GM21367 (cell line): ENCODE results near the gene NR1I2.

ENCODE experiments used
- ATAC-seq: cut with Tn5 transposase; IDR thresholded peaks from one replicate; pipeline ENCODE4 v1.9.1; 2021; ENCODE audit not compliant: unreplicated experiment

The NR1I2 gene

DNA sequence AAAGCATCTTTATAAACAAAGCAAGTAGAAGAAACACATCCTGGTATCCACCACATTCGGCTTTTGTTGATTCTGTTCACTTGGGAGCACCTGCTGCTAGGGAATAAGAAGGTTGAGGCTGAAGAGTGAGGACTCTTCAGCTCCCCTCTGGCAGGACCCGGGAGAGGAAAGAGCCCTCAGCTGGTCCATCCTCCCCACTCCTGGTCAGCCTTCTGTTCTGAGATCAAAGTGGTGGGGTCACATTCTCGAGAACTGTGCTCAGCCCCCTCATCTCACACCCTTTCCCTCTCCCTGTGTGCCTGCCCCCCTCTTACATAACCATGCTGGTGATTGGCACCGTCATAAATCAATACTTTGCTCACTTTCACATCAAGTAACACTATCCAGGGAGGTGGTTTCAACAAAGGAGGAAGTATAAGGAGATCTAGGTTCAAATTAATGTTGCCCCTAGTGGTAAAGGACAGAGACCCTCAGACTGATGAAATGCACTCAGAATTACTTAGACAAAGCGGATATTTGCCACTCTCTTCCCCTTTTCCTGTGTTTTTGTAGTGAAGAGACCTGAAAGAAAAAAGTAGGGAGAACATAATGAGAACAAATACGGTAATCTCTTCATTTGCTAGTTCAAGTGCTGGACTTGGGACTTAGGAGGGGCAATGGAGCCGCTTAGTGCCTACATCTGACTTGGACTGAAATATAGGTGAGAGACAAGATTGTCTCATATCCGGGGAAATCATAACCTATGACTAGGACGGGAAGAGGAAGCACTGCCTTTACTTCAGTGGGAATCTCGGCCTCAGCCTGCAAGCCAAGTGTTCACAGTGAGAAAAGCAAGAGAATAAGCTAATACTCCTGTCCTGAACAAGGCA lies at the start of gene NR1I2:
Gene NR1I2, plus strand, starts transcription at position 772 of the 869 bp plus-strand sequence.
- ATAC-seq = no peak

DNA sequence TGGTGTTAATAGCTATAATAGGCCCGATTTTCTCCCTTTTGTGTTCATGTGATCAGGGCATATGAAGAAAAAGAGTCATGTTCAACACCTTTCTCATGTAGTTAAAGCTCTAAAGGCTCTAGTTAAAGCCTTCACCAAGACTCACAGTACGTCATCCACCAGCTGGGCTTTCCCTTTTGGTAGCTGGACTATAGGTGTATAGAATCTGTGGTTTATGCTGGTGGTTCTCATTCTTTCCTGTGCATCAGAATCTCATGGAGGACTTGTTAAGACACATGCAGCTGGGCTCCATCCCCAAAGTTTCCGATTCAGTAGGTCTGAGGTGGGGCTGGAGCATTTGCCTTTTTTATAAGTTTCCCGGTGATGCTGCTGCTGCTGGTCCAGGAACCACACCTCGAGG lies 48.1 kb upstream of the NR1I2 start:
- ATAC-seq = no peak

DNA sequence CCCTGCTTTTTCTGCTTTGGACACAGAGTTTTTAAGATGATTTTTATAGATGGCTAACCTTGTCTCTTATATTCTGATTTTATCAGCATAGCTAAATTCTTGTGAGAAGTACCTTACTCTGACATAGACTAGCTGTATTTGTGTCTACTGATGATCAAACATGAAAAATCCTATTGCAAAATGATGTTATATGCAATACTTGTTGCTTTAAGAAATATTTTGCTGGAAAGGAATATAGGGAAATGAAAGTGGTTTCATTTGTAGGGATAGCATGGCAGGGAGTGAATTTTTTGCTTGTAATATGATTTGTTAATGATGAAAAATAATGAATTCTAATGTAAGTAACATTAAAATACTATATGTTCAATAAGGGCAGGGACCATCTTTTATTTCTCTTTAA lies 43.2 kb upstream of the NR1I2 start:
- ATAC-seq = no peak

DNA sequence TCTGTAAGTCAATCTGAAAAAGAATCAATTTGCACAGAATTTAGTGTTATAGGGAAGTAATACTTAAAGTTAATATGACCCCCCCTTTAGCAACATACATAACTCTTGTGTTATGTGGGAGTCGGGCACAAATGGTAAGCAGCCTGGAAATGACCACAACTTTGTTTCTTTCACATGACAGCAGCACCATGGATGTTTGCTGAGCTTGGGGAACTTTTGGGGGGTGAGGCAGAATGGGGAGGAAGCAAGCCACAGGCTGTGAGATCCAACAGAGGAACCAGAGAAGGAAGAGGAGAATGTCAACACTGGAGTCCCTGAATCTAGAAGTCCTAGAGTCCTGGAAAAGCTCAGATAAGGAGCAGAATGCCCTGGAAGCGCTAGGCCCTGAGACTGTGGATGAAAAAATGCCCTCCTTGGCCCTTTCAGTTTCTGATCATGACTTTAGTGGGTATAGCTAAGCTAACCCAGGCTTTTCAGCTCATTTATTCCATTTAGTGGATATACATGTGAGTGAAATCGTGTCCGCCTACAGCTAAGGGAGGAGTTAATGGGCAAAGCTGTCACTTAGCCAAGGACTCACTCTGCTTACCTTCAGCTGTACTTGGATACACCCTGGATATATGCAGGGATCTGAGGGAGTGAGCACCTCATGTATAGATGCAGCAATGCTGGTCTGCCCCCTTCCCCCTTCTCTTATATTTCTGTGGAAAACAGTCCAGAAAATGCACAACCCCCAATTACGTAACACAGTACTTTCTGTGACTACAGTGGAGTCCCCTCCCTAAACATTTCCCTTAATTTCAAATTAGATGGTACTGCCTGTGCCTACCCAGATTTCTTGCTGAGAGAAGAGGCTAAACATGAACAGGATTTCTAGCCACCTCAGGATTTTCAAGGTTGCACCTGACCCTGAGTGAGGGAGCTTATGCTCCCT lies 40.0 kb upstream of the NR1I2 start:
- ATAC-seq = no peak

DNA sequence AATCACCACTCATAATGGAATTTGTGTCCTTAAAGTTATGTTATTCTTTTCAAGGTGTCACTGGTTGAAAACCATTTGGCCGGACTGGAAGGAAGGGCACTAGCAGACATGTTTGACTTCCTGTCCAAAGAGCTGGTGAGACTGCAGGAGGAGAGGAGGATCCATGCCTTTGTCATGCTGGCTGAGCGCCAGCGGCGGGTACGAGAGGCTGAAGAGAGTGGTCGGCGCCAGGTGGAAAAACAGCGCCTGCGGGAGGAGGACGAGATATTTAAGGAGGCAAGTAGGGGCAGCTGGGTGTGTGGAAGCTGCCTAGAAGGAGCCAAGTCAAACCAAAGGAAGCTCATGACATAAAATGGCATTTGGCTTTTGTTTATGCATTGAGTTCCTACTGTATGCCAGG lies 38.0 kb upstream of the NR1I2 start:
- ATAC-seq = no peak

DNA sequence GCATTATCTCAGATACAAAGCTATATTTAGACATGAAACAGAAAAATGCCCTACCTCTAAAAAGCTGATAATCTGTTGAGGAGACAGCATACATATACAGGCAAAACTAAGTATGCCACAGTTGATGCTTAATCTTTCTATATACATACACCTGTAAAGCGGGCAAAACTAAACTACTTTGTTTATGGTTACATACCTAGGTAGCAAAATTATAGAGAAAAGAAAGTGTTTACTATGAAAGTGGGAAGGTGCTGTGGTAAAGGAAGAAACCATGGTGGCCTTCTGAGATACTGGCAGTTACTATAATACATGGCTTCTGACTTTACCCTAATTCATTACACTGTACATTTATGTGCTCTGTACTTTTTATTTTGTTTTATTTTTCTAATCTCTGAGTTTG lies 36.0 kb upstream of the NR1I2 start:
- no peak for ATAC-seq

DNA sequence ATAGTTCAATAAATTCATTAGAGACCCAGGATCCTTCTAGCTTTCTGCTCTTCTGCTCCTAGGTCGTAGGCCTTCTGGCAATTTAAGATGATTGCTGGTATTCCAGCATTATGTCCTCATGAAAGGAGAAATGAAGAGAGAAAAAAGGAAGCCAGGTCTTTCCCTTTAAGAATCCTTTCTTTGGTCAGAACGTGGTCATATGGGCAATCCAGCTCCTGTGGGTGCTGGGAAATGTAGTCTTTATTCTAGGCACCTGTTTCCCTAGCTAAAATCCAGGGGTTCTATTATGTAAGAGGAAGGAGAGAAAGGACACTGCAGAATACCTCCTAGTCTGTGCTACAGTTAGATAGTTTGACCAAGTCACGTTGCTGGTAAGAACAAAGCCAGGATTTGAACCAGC lies 35.5 kb upstream of the NR1I2 start:
- no peak for ATAC-seq

DNA sequence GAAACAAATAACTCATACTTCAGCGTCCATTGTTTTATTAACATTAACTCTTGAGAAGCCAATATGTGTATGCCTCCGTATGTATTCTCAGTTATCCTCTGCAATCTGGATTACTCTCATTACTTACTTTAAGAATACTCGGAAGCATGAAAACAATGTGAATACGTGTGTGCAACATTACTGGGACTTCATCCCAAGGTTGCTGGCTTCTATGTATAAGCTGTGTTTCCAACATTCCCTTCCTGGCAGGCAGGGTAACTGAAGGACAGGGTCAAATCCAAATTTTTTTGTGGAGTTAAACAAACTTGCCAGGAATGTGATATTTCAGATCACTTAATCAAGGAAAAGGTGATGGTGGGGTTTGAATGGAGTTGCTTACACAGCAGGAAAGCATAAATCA lies 34.5 kb upstream of the NR1I2 start:
- no peak for ATAC-seq

DNA sequence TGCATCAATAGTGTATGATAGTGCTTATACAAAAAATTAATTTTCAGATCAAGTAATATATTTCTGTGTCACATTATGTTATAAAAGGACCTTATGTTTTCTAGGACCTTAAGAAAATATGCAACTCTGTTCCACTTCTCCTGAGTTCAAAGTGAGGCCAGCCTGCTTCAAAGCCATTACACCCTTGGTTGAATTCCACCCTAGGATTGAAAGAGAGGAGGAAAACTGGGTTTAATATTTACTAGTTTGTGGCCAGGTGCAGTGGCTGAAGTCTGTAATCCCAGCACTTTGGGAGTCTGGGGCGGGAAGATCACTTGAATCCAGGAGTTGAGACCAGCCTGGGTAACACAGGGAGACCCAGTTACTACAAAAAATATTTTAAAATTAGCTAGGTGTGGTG lies 32.9 kb upstream of the NR1I2 start:
- no peak for ATAC-seq

DNA sequence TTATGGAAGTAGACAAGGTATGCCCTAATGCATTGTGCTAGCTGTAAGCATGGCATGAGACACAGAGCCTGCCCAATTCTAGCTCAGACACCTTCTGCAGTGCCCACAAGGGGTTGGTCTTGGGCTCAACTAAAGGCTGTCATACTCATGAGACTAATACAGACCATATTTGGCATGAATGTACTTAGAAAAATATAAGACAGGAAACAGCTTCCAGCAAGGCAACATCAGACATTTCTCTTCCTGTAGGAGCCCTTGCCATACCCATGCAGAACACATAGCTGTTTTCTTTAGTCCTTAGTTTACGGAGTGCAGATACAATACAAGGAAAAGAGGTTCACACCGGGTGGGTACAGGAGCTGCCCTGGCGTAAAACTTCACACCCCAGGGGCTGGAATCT lies 30.5 kb upstream of the NR1I2 start:
- ATAC-seq = no peak

DNA sequence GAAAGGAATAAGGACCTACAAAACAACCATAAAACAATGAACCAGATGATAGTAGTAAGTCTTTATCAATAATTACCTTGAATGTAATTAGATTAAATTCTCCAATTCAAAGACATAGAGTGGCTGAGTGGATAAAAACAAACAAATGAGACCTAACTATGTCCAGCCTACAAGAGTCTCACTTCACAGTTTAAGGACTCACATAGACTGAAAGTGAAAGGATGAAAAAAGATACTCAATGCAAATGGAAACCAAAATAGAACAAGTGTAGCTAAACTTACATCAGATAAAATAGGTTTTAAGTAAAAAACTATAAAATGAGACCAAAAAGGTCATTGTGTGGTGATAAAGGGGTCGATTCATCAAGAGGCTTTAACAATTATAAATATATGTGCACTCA lies 21.9 kb upstream of the NR1I2 start:
- ATAC-seq = peak; percentile 82

DNA sequence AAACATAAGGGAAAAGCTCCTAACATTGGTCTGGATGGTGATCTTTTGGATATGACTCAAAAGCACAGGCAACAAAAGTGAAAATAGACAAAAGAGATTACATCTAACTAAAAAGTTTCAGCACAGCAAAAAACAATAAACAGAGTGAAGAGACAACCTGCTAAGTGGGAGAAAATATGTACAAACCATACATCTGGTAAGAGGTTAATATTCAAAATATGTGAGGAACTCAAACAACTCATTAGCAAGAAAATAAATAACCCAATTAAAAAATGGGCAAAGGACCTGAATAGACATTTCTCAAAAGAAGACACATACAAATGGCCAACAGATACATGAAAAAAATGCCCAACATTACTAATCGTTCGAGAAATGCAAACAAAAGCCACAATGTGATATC lies 19.0 kb upstream of the NR1I2 start:
- ATAC-seq = no peak

DNA sequence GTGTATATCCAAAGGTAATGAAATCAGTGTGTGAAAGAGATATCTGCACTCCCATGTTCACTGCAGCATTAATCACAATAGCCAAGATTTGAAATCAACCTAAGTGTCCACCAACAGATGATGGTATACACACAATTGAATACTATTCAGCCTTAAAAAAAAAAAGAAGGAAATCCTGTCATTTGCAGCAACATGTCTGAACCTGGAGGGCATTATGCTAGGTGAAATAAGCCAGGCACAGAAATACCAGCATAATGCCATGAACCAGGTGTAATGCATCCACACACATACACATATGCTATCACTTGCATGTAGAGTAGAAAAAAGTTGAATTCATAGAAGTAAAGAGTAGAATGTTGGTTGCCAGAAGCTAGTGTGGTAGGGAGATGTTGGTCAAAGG lies 18.4 kb upstream of the NR1I2 start:
- ATAC-seq = no peak

DNA sequence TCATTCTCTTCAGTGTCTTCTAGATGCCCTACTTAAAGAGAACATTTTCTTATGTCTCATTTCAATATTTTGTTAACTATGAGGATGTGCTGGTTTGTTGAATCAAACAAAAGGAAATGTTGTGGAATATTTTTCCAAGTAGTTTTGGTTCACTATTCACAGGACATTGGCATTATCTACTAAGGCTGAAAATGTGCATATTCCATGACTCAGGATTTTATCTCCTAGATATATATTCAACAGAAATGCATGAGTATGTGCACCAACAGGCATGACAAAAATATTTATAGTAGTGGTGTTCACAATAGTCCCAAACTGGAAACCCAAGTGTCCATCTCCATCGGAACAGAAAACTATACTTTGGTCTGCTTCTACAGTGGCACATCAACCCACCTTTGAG lies 16.7 kb upstream of the NR1I2 start:
- ATAC-seq = no peak

DNA sequence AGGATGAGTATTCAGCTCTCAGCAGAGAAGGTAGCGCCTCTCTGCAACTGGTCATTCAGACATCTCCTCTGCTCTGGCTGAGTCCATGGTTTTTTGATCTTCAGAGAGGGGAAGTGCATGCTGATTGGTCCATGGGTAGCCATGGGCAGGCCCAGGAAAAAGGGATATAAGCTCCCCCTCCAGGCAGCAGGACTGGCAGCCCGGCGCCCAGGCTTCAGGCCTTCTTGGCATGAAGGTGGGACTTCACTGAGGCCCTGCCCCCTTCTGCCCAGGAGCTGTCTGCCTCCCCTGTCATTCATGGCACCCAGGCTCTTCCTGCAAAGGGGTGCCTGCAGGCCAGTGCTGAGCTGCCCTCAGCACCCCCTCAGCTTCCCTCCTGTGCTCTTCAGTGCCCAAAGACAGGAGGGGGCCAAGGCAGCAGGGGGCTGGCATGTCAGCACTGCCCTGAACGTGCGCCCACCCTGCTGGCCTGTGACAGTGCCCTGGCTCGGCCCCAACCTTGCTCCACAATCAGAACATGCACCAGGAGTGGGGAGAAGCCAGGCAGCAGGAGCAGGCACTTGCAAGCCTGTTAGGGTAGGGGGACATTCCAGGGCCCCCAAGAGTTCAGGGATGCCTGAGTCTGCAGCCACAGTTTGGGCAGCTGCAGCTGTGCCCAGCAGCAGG lies 13.8 kb upstream of the NR1I2 start:
- ATAC-seq = no peak

DNA sequence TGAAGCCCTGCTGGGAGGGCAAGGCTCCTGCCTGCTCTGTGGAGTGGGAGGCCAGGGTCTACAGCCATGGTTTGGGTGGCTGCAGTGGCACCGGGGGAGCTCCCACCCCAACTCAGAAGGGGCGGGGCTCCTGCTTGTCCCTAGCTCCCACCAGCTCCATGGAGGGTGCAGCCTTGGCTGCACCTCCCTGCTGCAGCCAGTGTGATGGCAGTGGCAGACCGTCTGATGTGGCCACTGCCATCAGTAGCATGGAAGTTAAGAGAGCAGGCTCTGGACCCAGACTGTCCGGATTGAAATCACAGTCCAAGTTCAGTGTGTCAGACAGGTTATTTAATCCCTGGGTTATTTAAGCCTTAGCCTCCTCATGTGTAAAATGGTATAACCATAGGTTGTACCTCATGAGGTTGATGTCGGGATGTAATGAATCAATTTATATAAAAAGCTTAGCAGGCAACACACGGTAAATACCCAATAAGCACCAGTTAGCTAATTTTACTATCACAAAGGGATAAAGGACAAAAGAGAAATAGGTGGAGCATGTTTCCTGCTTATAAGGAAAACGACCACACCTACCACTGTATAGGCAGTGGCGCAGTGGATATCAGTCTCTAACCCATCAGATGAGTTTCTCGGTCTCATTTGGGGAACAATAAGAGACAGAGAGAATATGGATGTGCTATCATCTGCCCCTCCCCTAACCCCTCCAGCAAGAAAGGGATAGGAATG lies 13.1 kb upstream of the NR1I2 start:
- ATAC-seq = no peak

DNA sequence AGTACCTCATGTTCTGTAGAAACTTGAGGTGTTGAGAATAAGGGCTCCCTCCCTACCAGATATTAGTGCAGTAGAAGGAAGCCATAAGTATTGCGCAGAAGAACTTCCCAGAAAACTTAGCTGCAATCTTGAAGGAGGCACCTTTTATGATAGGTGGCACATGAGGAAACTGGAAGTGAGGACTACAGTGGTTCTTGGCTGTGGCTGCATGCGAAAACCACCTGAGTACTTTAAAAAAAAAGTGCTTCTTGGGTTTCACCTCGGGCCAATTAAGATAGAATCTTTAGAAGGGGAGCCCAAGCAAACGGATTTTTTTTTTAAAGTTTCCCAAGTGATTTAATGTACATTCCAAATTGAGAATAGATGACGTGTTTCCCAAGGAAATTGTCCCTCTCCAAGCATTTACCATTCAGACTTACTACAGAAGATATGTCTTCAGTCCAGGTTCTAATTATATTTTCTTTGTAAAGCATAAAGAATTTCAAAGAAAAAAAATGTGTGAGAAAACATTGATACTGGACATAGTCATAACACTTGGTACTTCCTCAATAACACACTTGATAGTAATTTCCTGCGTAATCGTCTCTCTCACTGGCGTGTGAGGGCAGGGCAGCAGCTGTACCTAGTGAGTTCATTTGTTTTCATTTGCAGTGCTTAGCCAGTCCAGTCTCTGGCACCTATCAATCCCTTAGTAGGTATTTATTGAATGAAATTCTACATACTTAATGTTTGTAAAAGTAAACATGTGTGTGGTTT lies 12.3 kb upstream of the NR1I2 start:
- ATAC-seq = no peak

DNA sequence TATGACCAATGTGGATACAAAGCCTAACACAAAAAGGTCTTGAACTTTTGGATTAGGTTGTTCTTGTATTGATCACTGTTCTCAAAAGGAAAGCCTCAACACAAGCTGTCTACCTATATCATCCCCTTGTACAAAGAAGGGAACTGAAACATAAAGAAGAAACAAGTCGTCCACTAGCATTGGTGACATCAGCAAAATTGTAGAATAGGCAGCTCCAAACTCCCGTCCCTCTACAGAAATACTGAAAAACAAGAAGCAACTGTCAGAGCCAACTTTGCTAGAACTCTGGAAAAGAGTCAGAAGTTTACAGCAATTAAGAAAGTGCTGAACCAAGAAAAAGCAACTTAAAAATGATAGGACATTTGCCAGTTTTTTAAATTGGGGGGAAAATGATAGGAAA lies 7.5 kb upstream of the NR1I2 start:
- ATAC-seq = no peak

DNA sequence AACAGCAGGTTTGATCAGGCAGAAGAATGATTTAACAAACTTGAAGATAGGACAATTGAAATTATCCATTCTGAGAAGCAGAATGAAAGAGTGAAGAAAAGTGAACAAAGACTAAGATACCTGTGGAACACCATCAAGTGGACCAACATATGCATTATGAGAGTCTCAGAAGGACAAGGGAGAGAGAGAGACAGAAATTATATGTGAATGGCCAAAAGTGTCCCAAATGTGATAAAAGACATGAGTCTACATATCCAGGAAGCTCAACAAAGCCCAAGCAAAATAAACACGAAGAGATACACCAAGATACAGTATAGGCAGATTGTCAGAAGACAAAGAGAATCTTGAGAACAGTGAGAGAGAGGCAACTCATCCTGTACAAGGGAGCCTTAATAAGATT lies 5.6 kb upstream of the NR1I2 start:
- ATAC-seq = no peak

DNA sequence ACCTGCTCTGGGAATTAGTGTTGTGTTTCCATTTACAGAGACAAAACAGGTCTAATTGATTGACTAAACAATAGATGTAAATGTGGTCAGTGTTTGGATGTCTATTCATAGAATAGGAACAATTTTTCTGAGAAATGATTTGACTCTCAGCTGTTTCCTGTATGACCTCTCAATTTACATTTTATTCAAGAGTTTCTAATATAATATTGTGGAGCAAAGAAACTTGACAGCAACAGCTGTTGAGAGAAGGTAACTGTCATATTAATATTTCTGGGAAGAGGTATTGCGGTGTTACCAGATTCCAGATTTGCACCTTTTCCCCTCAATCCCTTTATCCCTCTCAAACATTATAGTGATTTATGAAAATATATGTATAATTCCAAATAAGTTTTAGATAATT lies 3.7 kb upstream of the NR1I2 start:
- no peak for ATAC-seq
